Mucosa of rectum (tissue), 2 donors: ENCODE measurements around the gene CHST15.

ENCODE experiments used
- H3K27ac ChIP-seq, 2 donors: one replicate each; pipeline ENCODE4 v1.7.0; 2013; ENCODE audit warnings: inconsistent platforms in 2 of 2, low read depth in 2 of 2, low read length in 2 of 2
- H3K27me3 ChIP-seq, 2 donors: one replicate each; pipeline ENCODE4 v1.7.0; 2013; ENCODE audit warnings: low read length in 2 of 2; ENCODE audit not compliant: control insufficient read depth in 2 of 2, insufficient read depth in 2 of 2
- H3K36me3 ChIP-seq, 2 donors: one replicate each; pipeline ENCODE4 v1.7.0; 2013; ENCODE audit warnings: low read length in 2 of 2; ENCODE audit not compliant: control insufficient read depth in 2 of 2, insufficient read depth in 2 of 2
- H3K4me1 ChIP-seq, 2 donors: one replicate each; pipeline ENCODE4 v1.7.0; 2013; ENCODE audit warnings: low read length in 2 of 2, mild to moderate bottlenecking in 1 of 2; ENCODE audit not compliant: control insufficient read depth in 2 of 2, insufficient read depth in 2 of 2
- H3K4me3 ChIP-seq, 2 donors: one replicate each; pipeline ENCODE4 v1.7.0; 2013; ENCODE audit warnings: low read length in 2 of 2
- H3K9ac ChIP-seq, 2 donors: one replicate each; pipeline ENCODE4 v1.7.0; 2013; ENCODE audit warnings: low read length in 2 of 2, low read depth in 1 of 2, mild to moderate bottlenecking in 1 of 2
- H3K9me3 ChIP-seq, 2 donors: one replicate each; pipeline ENCODE4 v1.7.0; 2013; ENCODE audit warnings: low read length in 2 of 2; ENCODE audit not compliant: control insufficient read depth in 2 of 2
- donor health status: healthy.
- donor health status: Normal muscosa, but diverticular disease.

CHST15 gene

GRCh38 chr10:124007773-124008145, 85.6 kb downstream of the CHST15 start:
- Histone ChIP-seq H3K27me3 (no peaks in the 10 kb centered on the region), H3K9me3 (no peaks in the 10 kb centered on the region), H3K9ac (no peak overlapping the region), H3K4me3 (no peak overlapping the region), H3K4me1 (no peaks in the 10 kb centered on the region), H3K27ac (no peak overlapping the region), H3K36me3 (peaks cover 0 to 1% of the 10 kb centered on the region in 2 donors)

GRCh38 chr10:124007102-124007772, 86.2 kb downstream of the CHST15 start:
- H3K9ac ChIP-seq = no peak overlapping the region
- H3K4me3 ChIP-seq = no peak overlapping the region
- H3K36me3 ChIP-seq = peaks cover 0 to 1% of the 10 kb centered on the region in 2 donors
- peak overlapping the region in 1 of 2 donors; percentile 65 for H3K27ac ChIP-seq
- H3K4me1 ChIP-seq = no peaks in the 10 kb centered on the region
- no peaks in the 10 kb centered on the region for H3K9me3 ChIP-seq
- H3K27me3 ChIP-seq = no peaks in the 10 kb centered on the region

DNA sequence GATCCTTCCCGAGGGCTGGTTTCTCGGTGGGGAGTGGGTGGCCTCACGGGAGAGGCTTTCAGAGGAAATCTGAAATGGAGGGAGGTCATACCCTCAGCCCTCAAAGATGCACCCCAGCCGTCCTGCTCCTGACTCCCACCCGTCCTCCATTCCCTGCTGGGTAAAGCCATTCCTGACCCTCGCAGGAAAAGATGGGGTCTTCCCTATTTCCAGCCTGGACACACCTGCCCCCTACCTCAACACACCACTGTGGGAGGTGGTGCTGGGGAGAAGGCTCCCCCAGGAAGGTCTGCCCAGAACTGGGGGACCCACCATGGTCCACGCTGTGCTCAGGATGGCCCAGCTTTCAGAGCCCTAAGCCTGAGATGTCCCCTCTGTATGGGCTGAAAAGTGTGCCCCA, 86.9 kb downstream of the CHST15 start:
- Histone ChIP-seq H3K4me3 (no peak overlapping the region), H3K27me3 (no peaks in the 10 kb centered on the region), H3K27ac (peak overlapping the region in 1 of 2 donors; percentile 65), H3K36me3 (peaks cover 0 to 1% of the 10 kb centered on the region in 2 donors), H3K4me1 (no peaks in the 10 kb centered on the region), H3K9ac (no peak overlapping the region), H3K9me3 (no peaks in the 10 kb centered on the region)

GRCh38 chr10:124005991-124006392, 87.4 kb downstream of the CHST15 start:
- peaks cover 0 to 1% of the 10 kb centered on the region in 2 donors for H3K36me3 ChIP-seq
- no peak overlapping the region for H3K9ac ChIP-seq
- H3K4me1 ChIP-seq = no peaks in the 10 kb centered on the region
- H3K9me3 ChIP-seq = no peaks in the 10 kb centered on the region
- H3K27me3 ChIP-seq = no peaks in the 10 kb centered on the region
- peak overlapping the region in 1 of 2 donors; percentile 65 for H3K27ac ChIP-seq
- no peak overlapping the region for H3K4me3 ChIP-seq

- Histone ChIP-seq H3K27me3 (no peaks in the 10 kb centered on the region), H3K9me3 (no peaks in the 10 kb centered on the region), H3K4me3 (no peak overlapping the region), H3K9ac (no peak overlapping the region), H3K36me3 (peaks cover 0 to 1% of the 10 kb centered on the region in 2 donors), H3K4me1 (no peaks in the 10 kb centered on the region), H3K27ac (no peak overlapping the region)
These were observed 88.3 kb downstream of the CHST15 start for GRCh38 chr10:124005091-124005490.

DNA sequence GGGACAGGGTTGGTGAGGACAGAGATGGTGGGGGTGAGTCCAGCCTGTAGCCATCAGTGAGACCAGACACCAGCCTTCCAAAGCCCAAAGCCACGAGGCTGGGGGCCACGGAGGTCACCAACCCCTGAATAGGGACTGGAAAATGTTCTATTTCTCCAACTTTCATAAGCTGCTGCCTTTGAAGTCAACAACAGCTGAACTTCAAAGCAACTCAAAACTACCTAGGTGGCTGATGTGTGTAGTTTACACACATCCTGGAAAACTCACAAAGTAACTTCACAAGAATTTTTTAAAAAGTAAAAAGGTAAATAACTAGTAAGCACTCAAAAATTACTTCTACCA, 88.8 kb downstream of the CHST15 start:
- no peaks in the 10 kb centered on the region for H3K27me3 ChIP-seq
- no peaks in the 10 kb centered on the region for H3K9me3 ChIP-seq
- H3K27ac ChIP-seq = no peak overlapping the region
- no peak overlapping the region for H3K4me3 ChIP-seq
- H3K36me3 ChIP-seq = peaks cover 0 to 1% of the 10 kb centered on the region in 2 donors
- H3K9ac ChIP-seq = no peak overlapping the region
- H3K4me1 ChIP-seq = no peaks in the 10 kb centered on the region

GRCh38 chr10:124003871-124004662, 89.3 kb downstream of the CHST15 start:
- no peak overlapping the region for H3K9ac ChIP-seq
- no peak overlapping the region for H3K27ac ChIP-seq
- H3K4me1 ChIP-seq = no peaks in the 10 kb centered on the region

DNA sequence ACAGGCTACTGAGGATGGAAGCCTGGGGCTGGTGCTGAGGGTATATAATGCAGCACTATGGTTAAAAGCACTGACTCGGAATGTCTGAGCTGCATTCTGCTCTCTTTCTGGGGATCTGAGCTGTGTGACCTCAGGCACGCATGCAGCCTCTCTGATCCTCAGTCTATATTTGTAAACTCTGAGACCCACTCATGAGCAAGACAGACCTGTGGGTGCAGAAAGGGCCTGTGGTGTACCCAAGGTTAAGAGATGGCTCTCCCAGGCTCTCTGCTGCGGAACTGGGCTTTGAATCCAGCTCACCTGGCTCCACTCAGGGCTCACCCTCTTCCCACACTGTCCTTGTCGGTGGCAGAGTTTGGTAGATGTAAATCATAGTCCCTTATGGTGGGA, 89.9 kb downstream of the CHST15 start:
- no peaks in the 10 kb centered on the region for H3K27me3 ChIP-seq
- H3K9ac ChIP-seq = no peak overlapping the region
- H3K4me1 ChIP-seq = no peaks in the 10 kb centered on the region
- H3K9me3 ChIP-seq = no peaks in the 10 kb centered on the region
- peaks cover 0 to 1% of the 10 kb centered on the region in 2 donors for H3K36me3 ChIP-seq
- no peak overlapping the region for H3K4me3 ChIP-seq
- no peak overlapping the region for H3K27ac ChIP-seq

More at GRCh38 chr10:124003871-124004662, 89.3 kb downstream of the CHST15 start:
- Histone ChIP-seq H3K4me3 (no peak overlapping the region), H3K9me3 (no peaks in the 10 kb centered on the region), H3K36me3 (peaks cover 0 to 1% of the 10 kb centered on the region in 2 donors), H3K27me3 (no peaks in the 10 kb centered on the region)

DNA sequence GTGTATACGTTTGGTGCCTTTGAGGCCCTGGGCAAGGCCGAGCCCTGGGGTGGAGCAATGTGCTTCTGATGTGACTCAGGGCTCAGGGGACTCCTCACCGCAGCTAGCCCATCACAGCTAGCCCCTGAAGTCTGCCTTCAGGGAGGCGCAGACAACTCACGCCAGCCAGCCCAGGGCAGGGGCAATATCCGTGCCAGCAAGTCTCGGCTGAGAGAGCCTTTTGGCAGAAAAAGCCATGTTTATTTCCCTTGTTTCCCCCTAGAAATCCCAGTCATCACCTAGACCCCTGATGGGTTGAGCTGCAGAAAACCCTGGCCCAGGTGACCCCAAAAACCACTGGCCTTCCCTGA, 90.4 kb downstream of the CHST15 start:
- H3K4me3 ChIP-seq = no peak overlapping the region
- H3K9me3 ChIP-seq = no peaks in the 10 kb centered on the region
- no peak overlapping the region for H3K9ac ChIP-seq
- H3K36me3 ChIP-seq = peaks cover 0 to 1% of the 10 kb centered on the region in 2 donors
- no peaks in the 10 kb centered on the region for H3K4me1 ChIP-seq
- no peaks in the 10 kb centered on the region for H3K27me3 ChIP-seq
- H3K27ac ChIP-seq = no peak overlapping the region

GRCh38 chr10:124002391-124003069, 90.9 kb downstream of the CHST15 start:
- Histone ChIP-seq H3K9me3 (no peaks in the 10 kb centered on the region), H3K4me3 (no peak overlapping the region), H3K36me3 (peaks cover 0 to 1% of the 10 kb centered on the region in 2 donors), H3K27ac (no peak overlapping the region), H3K9ac (no peak overlapping the region), H3K4me1 (no peaks in the 10 kb centered on the region), H3K27me3 (no peaks in the 10 kb centered on the region)
